IMR-90 (cell line): ENCODE data around the gene MYL11. TPM values are rescaled to one million over a fixed set of nuclear protein-coding genes. Genes with fewer than 3 reads are reported as not detected.

Source experiments
- ATAC-seq: fragments of 200-7000 bp; cut with Tn5 transposase; 2 replicates; pipeline ENCODE4 v1.9.1; 2020; ENCODE audit warnings: low read depth, mild to moderate bottlenecking, moderate library complexity
- BruUV-seq: library from RNA; stranded (reverse); fragments of 400-500 nt; replicated peaks from 2 replicates; lab custom pipeline; 2021; lab: Mats Ljungman, UMichigan
- CTCF ChIA-PET: fragments of 300-600 bp; formaldehyde crosslinking; extraction: SDS; loops from one replicate; lab custom pipeline; 2021; ENCODE audit warnings: antibody characterized with exemption; lab: Yijun Ruan, JAX
- POLR2A ChIA-PET: fragments of 300-600 bp; sonication (Branson Sonifier 250); formaldehyde crosslinking; loops from one replicate; lab custom pipeline; 2022; ENCODE audit warnings: antibody characterized with exemption; ENCODE audit not compliant: unreplicated experiment; lab: Charles Lee
- DNase-seq: peaks from one replicate; pipeline ENCODE4 v3.0.0; 2013
- H2AFZ ChIP-seq: replicated peaks from 2 replicates; pipeline ENCODE3; 2013; ENCODE audit warnings: low read length, mild to moderate bottlenecking; ENCODE audit not compliant: poor library complexity
- H2AK5ac ChIP-seq: 2 replicates; pipeline ENCODE4 v1.6.1; 2013; ENCODE audit warnings: low read depth, low read length, inconsistent platforms
- H2AK9ac ChIP-seq: replicated peaks from 2 replicates; pipeline ENCODE3; 2013; ENCODE audit warnings: mild to moderate bottlenecking, low read depth, low read length, moderate library complexity; ENCODE audit not compliant: poor library complexity
- H2BK120ac ChIP-seq: 2 replicates; pipeline ENCODE4 v1.6.1; 2013; ENCODE audit warnings: low read depth, low read length, inconsistent platforms
- H2BK15ac ChIP-seq: 3 replicates; pipeline ENCODE4 v1.6.1; 2013; ENCODE audit warnings: low read depth, low read length, inconsistent platforms
- H2BK20ac ChIP-seq: 2 replicates; pipeline ENCODE4 v1.6.1; 2013; ENCODE audit warnings: low read depth, mild to moderate bottlenecking, inconsistent platforms, low read length, moderate library complexity
- H2BK5ac ChIP-seq: 2 replicates; pipeline ENCODE4 v1.6.1; 2013; ENCODE audit warnings: mild to moderate bottlenecking, low read depth, low read length, inconsistent platforms; ENCODE audit not compliant: poor library complexity, severe bottlenecking
- H3K14ac ChIP-seq: replicated peaks from 2 replicates; pipeline ENCODE4 v1.6.1; 2013; ENCODE audit warnings: low read depth, low read length, inconsistent platforms
- H3K18ac ChIP-seq: 2 replicates; pipeline ENCODE4 v1.6.1; 2013; ENCODE audit warnings: low read depth, low read length, control low read depth
- H3K23ac ChIP-seq: 2 replicates; pipeline ENCODE4 v1.6.1; 2013; ENCODE audit warnings: low read depth, low read length, inconsistent platforms
- H3K27ac ChIP-seq: 2 replicates; pipeline ENCODE4 v1.5.1; 2013; ENCODE audit warnings: mild to moderate bottlenecking, control low read depth, low read length; ENCODE audit not compliant: insufficient read depth
- H3K27me3 ChIP-seq: 2 replicates; pipeline ENCODE4 v1.6.1; 2013; ENCODE audit warnings: low read length; ENCODE audit not compliant: control insufficient read depth, insufficient read depth
- H3K36me3 ChIP-seq: 2 replicates; pipeline ENCODE4 v1.6.1; 2013; ENCODE audit warnings: low read length, mixed read lengths; ENCODE audit not compliant: control insufficient read depth, insufficient read depth
- H3K4ac ChIP-seq: 2 replicates; pipeline ENCODE4 v1.6.1; 2013; ENCODE audit warnings: low read depth, low read length, inconsistent platforms
- H3K4me1 ChIP-seq: 2 replicates; pipeline ENCODE4 v1.6.1; 2013; ENCODE audit warnings: low read length, mixed read lengths; ENCODE audit not compliant: control insufficient read depth, insufficient read depth
- H3K4me2 ChIP-seq: 2 replicates; pipeline ENCODE4 v1.6.1; 2013; ENCODE audit warnings: low read depth, mild to moderate bottlenecking, control low read depth, low read length, moderate library complexity
- H3K4me3 ChIP-seq: 2 replicates; pipeline ENCODE4 v1.5.1; 2013; ENCODE audit warnings: low read depth, mild to moderate bottlenecking, control low read depth, low read length, moderate library complexity; ENCODE audit not compliant: insufficient read depth
- H3K56ac ChIP-seq: 2 replicates; pipeline ENCODE4 v1.6.1; 2013; ENCODE audit warnings: low read length, inconsistent platforms; ENCODE audit not compliant: insufficient read depth; ENCODE audit errors: extremely low read depth
- H3K79me1 ChIP-seq, 2 experiments: 2 replicates each; pipeline ENCODE4 v1.6.1; 2013; ENCODE audit warnings: low read length in 2 of 2, inconsistent platforms in 1 of 2, low read depth in 1 of 2
- H3K9ac ChIP-seq: 2 replicates; pipeline ENCODE4 v1.6.1; 2013; ENCODE audit warnings: low read depth, low read length, control low read depth
- H3K9me1 ChIP-seq: 2 replicates; pipeline ENCODE4 v1.6.1; 2013; ENCODE audit warnings: low read length, inconsistent platforms; ENCODE audit not compliant: insufficient read depth
- H3K9me3 ChIP-seq: 2 replicates; pipeline ENCODE4 v1.6.1; 2013; ENCODE audit warnings: low read length; ENCODE audit not compliant: control insufficient read depth, insufficient read depth
- H4K20me1 ChIP-seq: 2 replicates; pipeline ENCODE4 v1.6.1; 2013; ENCODE audit warnings: low read length, inconsistent platforms; ENCODE audit not compliant: insufficient read depth
- H4K5ac ChIP-seq: 2 replicates; pipeline ENCODE4 v1.6.1; 2013; ENCODE audit warnings: mild to moderate bottlenecking, low read depth, low read length, control low read depth
- H4K8ac ChIP-seq, 2 experiments: 2 replicates each; pipeline ENCODE4 v1.6.1; 2013; ENCODE audit warnings: low read depth in 2 of 2, low read length in 2 of 2, control low read depth in 1 of 2, inconsistent platforms in 1 of 2
- H4K91ac ChIP-seq: 2 replicates; pipeline ENCODE4 v1.6.1; 2013; ENCODE audit warnings: low read depth, low read length, inconsistent platforms; ENCODE audit not compliant: insufficient read depth
- BHLHE40 ChIP-seq: fragments of 150-350 bp; IDR thresholded peaks from 2 replicates; pipeline ENCODE4 v1.6.1; 2016; ENCODE audit warnings: mild to moderate bottlenecking, low read depth, low read length
- CEBPB ChIP-seq: IDR thresholded peaks from 2 replicates; pipeline ENCODE4 v1.6.1; 2012; ENCODE audit warnings: low read depth, low read length, improper control_type of control experiment
- CHD1 ChIP-seq: IDR thresholded peaks from 2 replicates; pipeline ENCODE4 v1.6.1; 2012; ENCODE audit warnings: low read depth, low read length, improper control_type of control experiment
- FOS ChIP-seq: fragments of 150-350 bp; IDR thresholded peaks from 2 replicates; pipeline ENCODE4 v1.6.1; 2016; ENCODE audit warnings: low read depth, low read length
- MAFK ChIP-seq: IDR thresholded peaks from 2 replicates; pipeline ENCODE4 v1.6.1; 2012; ENCODE audit warnings: low read depth, low read length, improper control_type of control experiment
- MXI1 ChIP-seq: IDR thresholded peaks from 2 replicates; pipeline ENCODE4 v1.6.1; 2012; ENCODE audit warnings: low read depth, mild to moderate bottlenecking, low read length, moderate library complexity, borderline replicate concordance
- NFE2L2 ChIP-seq: fragments of 150-350 bp; IDR thresholded peaks from 2 replicates; pipeline ENCODE4 v1.6.1; 2016; ENCODE audit warnings: low read depth, mild to moderate bottlenecking, low read length
- POLR2A ChIP-seq: IDR thresholded peaks from 2 replicates; pipeline ENCODE4 v1.6.1; 2012; ENCODE audit warnings: mild to moderate bottlenecking, low read depth, low read length
- RAD21 ChIP-seq: IDR thresholded peaks from 2 replicates; pipeline ENCODE4 v1.6.1; 2012; ENCODE audit warnings: low read length, improper control_type of control experiment
- RFX5 ChIP-seq: IDR thresholded peaks from 2 replicates; pipeline ENCODE4 v1.8.0; 2012; ENCODE audit warnings: low read depth, mild to moderate bottlenecking, low read length, moderate library complexity
- SMC3 ChIP-seq: fragments of 150-350 bp; IDR thresholded peaks from 2 replicates; pipeline ENCODE4 v1.6.1; 2016; ENCODE audit warnings: low read depth, mild to moderate bottlenecking, antibody characterized with exemption, low read length, moderate library complexity
- WGBS, 2 experiments: methylation state at CpG; one replicate each; pipeline versions ENCODE4 v1.1.5 to v1.1.7; 2013; ENCODE audit warnings: missing lambda C conversion rate in 2 of 2; ENCODE audit not compliant: insufficient read length in 1 of 2; ENCODE audit errors: extremely low coverage in 2 of 2; 5-methylcytosine and 5-hydroxymethylcytosine counted together
- dilution Hi-C: fragments of 300-500 bp; cut with HindIII; formaldehyde crosslinking; loops from one replicate; pipeline ENCODE4 v1.14.3; 2018; ENCODE audit warnings: low sequenced_read_pairs; ENCODE audit not compliant: unreplicated experiment
- in situ Hi-C: fragments of 300-500 bp; cut with MboI; formaldehyde crosslinking; loops from 3 replicates; pipeline ENCODE4 v1.14.3; 2019; ENCODE audit warnings: low sequenced_read_pairs, inconsistent platforms, mixed read lengths
- intact Hi-C: fragments of 100-400 bp; cut with micrococcal nuclease; formaldehyde crosslinking; loops from 2 replicates; pipeline ENCODE4 v1.10.0; 2022
- polyA plus RNA-seq, 3 experiments: library from polyadenylated mRNA; depleted of rRNA; stranded (reverse); fragments of >200 nt; gene quantifications; 2 replicates each; pipeline ENCODE4 v1.2.3, GENCODE V29; 2012; ENCODE audit warnings: low replicate concordance in 1 of 3
- total RNA-seq: library from RNA; depleted of rRNA; stranded (reverse); fragments of >200 nt; gene quantifications from 2 replicates; pipeline ENCODE4 v1.2.3, GENCODE V29; 2012
- TF ChIP-seq, protein P1 (sequence below): conservative IDR thresholded peaks from 2 replicates; pipeline ENCODE4 v1.5.1; 2012; ENCODE audit warnings: mild to moderate bottlenecking, low read depth, low read length, improper control_type of control experiment

Gene MYL11
- total and polyA plus RNA-seq, 2 of the 4 experiments (the other 2 are of a cell fraction), result 1.1 TPM; not detected in 1

DNA sequence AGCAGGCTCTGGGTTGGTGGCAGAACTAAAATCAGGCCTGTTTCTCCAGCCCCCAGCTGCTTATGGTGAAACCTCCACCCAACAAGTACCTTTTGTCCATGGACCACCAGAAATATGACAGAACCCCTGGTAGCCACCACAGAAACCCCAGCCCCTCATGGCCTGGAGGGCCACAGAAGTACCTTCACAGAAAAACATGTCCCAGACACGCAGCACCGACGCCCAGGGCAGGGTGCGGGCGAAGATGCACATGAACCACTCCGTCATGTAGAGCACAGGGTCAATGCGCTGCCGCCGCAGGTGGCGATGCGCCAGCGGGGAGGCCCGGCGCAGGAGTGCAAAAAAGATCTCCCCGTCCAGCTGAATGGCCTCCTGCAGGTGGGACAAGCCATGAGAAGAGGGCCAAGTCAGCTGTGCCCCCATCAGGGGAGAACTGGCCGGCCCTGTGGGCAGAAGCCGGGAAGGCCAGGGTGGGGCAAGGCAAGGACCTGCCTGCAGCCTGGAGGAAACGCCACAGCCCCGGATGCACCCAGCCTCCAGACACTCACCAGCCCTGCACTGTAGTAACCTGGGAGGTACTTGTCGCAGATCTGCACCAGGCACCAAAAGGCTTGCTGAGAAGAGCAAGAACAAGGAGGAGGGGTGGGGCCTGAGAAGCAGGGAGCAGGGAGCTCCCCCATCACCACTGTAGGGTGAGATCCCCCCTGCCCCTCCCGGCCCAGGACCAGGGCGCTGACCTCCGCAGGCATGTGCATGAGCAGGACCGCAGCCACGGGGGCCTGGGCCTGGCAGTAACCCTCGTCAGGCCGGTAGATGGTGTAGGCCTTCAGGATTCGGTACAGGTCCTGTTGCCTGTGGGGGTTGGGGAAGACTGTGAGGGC is 15.4 kb upstream of the MYL11 start:
- intact Hi-C loops (no loop called here), dilution Hi-C loops (no loop called here)
- no peak overlapping the region for H3K4me3 ChIP-seq

More for the DNA sequence above, 15.4 kb upstream of the MYL11 start:
- BruUV-seq, result no TSS peak
- no peak overlapping the region for H3K14ac ChIP-seq
- H3K9me1 ChIP-seq, result peaks cover 7% of the 10 kb centered on the region; the same call in 1 of the 2 replicates
- no peak overlapping the region for H3K9ac ChIP-seq
- peak overlapping the region; percentile 34 for H2AK9ac ChIP-seq
- no peaks in the 10 kb centered on the region for H3K27me3 ChIP-seq
- no peak overlapping the region for H2AK5ac ChIP-seq
- in situ Hi-C loops, result no loop called here
- H4K20me1 ChIP-seq, result peaks cover 5% of the 10 kb centered on the region; the same call in 1 of the 2 replicates
- H2BK5ac ChIP-seq, result no peak overlapping the region
- H3K18ac ChIP-seq, result no peak overlapping the region
- POLR2A ChIA-PET, result no interaction called here
- CTCF ChIA-PET, result interaction anchor here (0.6 kb wide), 1 partner anchor 10 kb away, joined by 4 read pairs; no protein-coding TSS in a partner anchor
- H3K4me2 ChIP-seq, result no peak overlapping the region
- 99% methylated on average over 11 of the region's 28 CpGs; no CpG with 5 or more reads in 1 of the 2 experiments for whole genome bisulfite sequencing, 2 experiments
- peaks cover 15 to 50% of the 10 kb centered on the region in 2 experiments for H3K79me1 ChIP-seq
- peaks cover 37% of the 10 kb centered on the region for H3K36me3 ChIP-seq
- H3K4me1 ChIP-seq, result peaks cover 5% of the 10 kb centered on the region; the same call in 1 of the 2 replicates
- no peaks in the 10 kb centered on the region for H3K9me3 ChIP-seq
- DNase-seq (no peak), ATAC-seq (no peak)
- H3K23ac ChIP-seq, result no peak overlapping the region
- no peak overlapping the region for H4K5ac ChIP-seq
- H3K27ac ChIP-seq, result no peak overlapping the region
- no peak overlapping the region for H3K4ac ChIP-seq
- no peak overlapping the region for H4K8ac ChIP-seq
- no peak for TF ChIP-seq RAD21
- TF ChIP-seq MXI1, result no peak
- TF ChIP-seq, protein P1, sequence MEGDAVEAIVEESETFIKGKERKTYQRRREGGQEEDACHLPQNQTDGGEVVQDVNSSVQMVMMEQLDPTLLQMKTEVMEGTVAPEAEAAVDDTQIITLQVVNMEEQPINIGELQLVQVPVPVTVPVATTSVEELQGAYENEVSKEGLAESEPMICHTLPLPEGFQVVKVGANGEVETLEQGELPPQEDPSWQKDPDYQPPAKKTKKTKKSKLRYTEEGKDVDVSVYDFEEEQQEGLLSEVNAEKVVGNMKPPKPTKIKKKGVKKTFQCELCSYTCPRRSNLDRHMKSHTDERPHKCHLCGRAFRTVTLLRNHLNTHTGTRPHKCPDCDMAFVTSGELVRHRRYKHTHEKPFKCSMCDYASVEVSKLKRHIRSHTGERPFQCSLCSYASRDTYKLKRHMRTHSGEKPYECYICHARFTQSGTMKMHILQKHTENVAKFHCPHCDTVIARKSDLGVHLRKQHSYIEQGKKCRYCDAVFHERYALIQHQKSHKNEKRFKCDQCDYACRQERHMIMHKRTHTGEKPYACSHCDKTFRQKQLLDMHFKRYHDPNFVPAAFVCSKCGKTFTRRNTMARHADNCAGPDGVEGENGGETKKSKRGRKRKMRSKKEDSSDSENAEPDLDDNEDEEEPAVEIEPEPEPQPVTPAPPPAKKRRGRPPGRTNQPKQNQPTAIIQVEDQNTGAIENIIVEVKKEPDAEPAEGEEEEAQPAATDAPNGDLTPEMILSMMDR, result no peak
- TF ChIP-seq FOS, result no peak
- TF ChIP-seq RFX5, result no peak
- no peak for TF ChIP-seq SMC3
- TF ChIP-seq CHD1, result no peak
- TF ChIP-seq POLR2A, result no peak
- TF ChIP-seq NFE2L2, result no peak
- no peak for TF ChIP-seq CEBPB
- TF ChIP-seq BHLHE40, result no peak
- TF ChIP-seq MAFK, result no peak
- no peak overlapping the region for H2AFZ ChIP-seq
- no peak overlapping the region for H3K56ac ChIP-seq
- H2BK20ac ChIP-seq, result no peak overlapping the region
- H4K91ac ChIP-seq, result no peak overlapping the region
- H2BK15ac ChIP-seq, result no peak overlapping the region
- no peak overlapping the region for H2BK120ac ChIP-seq
